ENCODE results near the gene FUNDC1. TPM values are rescaled to one million over a fixed set of nuclear protein-coding genes. Genes with fewer than 3 reads are reported as not detected.

Gene FUNDC1
- total and polyA plus RNA-seq, 3 donors from 2014 or later: 21.0 to 23.1 (median 21.9) TPM

DNA sequence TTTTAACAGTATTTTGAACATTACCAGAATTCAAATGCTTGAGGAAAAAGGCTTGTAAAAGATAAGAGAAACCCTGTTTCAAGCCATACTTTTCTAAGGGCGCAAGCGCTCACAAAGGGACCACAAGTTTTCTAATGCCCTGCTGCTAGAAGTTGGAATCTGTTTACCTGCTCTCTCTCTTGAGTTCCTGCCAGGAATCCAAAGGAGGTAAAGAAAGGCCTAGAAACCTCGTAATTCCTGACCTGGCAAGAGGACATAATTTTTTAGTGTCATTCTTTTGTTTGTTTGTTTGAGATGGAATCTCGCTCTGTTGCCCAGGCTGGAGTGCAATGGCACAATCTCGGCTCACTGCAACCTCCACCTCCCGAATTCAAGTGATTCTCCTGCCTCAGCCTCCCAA is 1.4 kb upstream of the FUNDC1 start:
- Histone ChIP-seq H3K27ac (no peak overlapping the region), H3K4me3 (no peak overlapping the region), H3K4me1 (no peaks in the 10 kb centered on the region), H3K36me3 (ENCODE audit: low read depth, missing control alignments) (no peaks in the 10 kb centered on the region), H3K9me3 (no peaks in the 10 kb centered on the region), H3K27me3 (no peaks in the 10 kb centered on the region)
- intact Hi-C loops (cut with DNase I; ENCODE audit: low total_unique reads): no loop called here
- no peak for DNase-seq
- TF ChIP-seq POLR2A (IDR thresholded peaks at IDR 0.05): no peak
- TF ChIP-seq, protein P1, sequence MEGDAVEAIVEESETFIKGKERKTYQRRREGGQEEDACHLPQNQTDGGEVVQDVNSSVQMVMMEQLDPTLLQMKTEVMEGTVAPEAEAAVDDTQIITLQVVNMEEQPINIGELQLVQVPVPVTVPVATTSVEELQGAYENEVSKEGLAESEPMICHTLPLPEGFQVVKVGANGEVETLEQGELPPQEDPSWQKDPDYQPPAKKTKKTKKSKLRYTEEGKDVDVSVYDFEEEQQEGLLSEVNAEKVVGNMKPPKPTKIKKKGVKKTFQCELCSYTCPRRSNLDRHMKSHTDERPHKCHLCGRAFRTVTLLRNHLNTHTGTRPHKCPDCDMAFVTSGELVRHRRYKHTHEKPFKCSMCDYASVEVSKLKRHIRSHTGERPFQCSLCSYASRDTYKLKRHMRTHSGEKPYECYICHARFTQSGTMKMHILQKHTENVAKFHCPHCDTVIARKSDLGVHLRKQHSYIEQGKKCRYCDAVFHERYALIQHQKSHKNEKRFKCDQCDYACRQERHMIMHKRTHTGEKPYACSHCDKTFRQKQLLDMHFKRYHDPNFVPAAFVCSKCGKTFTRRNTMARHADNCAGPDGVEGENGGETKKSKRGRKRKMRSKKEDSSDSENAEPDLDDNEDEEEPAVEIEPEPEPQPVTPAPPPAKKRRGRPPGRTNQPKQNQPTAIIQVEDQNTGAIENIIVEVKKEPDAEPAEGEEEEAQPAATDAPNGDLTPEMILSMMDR (IDR thresholded peaks at IDR 0.05): no peak
- WGBS, 2 donors: 67 to 84% methylated on average over 4 to 6 of the region's 6 CpGs

DNA sequence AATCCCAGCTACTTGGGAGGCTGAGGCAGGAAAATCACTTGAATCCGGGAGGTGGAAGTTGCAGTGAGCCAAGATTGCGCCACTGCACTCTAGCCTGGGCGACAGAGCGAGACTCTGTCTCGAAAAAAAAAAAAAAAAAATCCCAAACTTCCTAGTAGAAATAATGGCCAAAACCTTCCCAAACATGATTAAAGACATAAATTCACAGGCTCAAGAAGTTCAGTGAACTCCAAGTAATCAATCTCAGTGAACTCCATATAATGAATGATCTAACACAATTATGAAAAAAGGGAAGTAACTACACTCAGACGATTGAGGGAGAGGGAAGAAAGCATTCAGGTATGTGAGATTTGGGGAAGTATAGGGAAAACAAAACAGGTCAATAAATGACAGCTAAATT is 6.5 kb downstream of the FUNDC1 start:
- no peak for DNase-seq
- Histone ChIP-seq H3K27me3 (no peaks in the 10 kb centered on the region), H3K27ac (no peak overlapping the region), H3K9me3 (no peaks in the 10 kb centered on the region), H3K36me3 (ENCODE audit: low read depth, missing control alignments) (no peaks in the 10 kb centered on the region), H3K4me3 (no peak overlapping the region), H3K4me1 (no peaks in the 10 kb centered on the region)
- TF ChIP-seq, protein P1 (IDR thresholded peaks at IDR 0.05): no peak
- TF ChIP-seq POLR2A (IDR thresholded peaks at IDR 0.05): no peak
- 78 to 99% methylated on average over 6 of the region's 6 CpGs for WGBS, 2 donors
- intact Hi-C loops (cut with DNase I; ENCODE audit: low total_unique reads): no loop called here

DNA sequence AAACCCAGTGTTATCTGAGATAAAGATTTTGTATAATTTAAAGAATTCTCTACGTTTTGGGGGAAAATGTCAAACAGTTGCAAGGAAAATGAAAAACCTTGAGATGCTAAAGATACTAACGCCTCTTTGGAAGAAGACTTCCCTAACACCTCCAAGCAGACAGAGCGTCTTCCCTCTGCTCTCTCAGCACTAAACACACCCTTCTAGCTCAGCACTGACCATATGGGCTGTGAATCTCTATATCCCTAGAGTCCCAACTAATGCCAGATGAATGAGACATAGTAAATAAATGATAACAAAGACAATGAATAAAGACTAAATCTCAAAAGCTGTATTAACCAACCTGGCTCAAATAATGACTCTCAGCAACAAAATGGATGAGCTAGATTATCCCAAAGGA is 13.3 kb downstream of the FUNDC1 start:
- intact Hi-C loops (cut with DNase I; ENCODE audit: low total_unique reads): no loop called here
- Histone ChIP-seq H3K4me3 (no peak overlapping the region), H3K36me3 (ENCODE audit: low read depth, missing control alignments) (no peaks in the 10 kb centered on the region), H3K27ac (no peak overlapping the region), H3K9me3 (no peaks in the 10 kb centered on the region), H3K4me1 (no peaks in the 10 kb centered on the region), H3K27me3 (no peaks in the 10 kb centered on the region)
- TF ChIP-seq, protein P1 (IDR thresholded peaks at IDR 0.05): no peak
- no peak for TF ChIP-seq POLR2A (IDR thresholded peaks at IDR 0.05)
- WGBS, 2 donors: 73 to 78% methylated on average over 3 of the region's 3 CpGs
- DNase-seq: no peak

DNA sequence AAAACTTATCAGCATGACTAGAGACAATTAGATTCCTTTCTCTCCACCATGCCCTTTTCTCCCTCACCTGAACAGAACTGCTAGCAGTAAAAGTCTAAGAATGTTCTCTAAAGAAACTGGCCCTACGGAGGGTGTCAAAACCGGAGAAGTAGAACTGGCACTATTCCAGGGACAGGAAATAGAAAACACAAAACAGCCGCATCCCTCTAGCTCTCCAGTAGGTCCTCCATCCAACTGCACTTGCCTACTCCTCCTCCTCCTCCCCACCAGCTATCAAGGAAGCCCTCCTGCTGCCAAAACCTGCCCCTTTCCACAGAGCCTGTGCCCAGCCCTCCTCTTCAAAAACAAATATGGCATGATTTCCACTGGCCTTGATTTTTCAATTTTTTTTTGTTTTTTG is 28.4 kb downstream of the FUNDC1 start:
- Histone ChIP-seq H3K27me3 (no peaks in the 10 kb centered on the region), H3K4me1 (no peaks in the 10 kb centered on the region), H3K9me3 (no peaks in the 10 kb centered on the region), H3K4me3 (no peak overlapping the region), H3K36me3 (ENCODE audit: low read depth, missing control alignments) (no peaks in the 10 kb centered on the region), H3K27ac (no peak overlapping the region)
- intact Hi-C loops (cut with DNase I; ENCODE audit: low total_unique reads): no loop called here
- TF ChIP-seq POLR2A (IDR thresholded peaks at IDR 0.05): no peak
- TF ChIP-seq, protein P1 (IDR thresholded peaks at IDR 0.05): no peak
- DNase-seq: no peak
- 19 to 42% methylated on average over 2 to 3 of the region's 3 CpGs for WGBS, 2 donors

DNA sequence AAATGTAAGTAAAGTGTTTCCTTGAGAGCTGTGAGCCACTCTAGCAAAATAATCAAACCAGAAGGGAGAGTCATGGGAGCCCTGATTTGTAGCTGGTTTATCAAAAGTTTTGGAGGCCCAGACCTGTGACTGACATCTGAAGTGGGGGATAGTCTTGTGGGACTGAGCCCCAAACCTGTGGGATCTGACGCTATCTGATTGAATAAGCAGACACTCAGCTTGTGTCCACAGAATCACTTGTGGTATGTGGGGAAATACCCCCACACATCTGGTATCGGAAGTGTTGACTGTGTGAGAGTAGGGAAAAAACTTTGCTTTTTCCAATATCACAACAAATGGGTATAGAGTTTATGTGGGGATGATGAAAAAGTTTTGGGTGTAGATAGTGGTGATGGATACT is 35.4 kb downstream of the FUNDC1 start:
- H3K27ac ChIP-seq: no peak overlapping the region
- no peak overlapping the region for H3K4me3 ChIP-seq
- H3K9me3 ChIP-seq: no peaks in the 10 kb centered on the region
- no peaks in the 10 kb centered on the region for H3K36me3 ChIP-seq (ENCODE audit: low read depth, missing control alignments)
- TF ChIP-seq, protein P1 (IDR thresholded peaks at IDR 0.05): no peak
- no peak for TF ChIP-seq POLR2A (IDR thresholded peaks at IDR 0.05)
- no peaks in the 10 kb centered on the region for H3K4me1 ChIP-seq
- intact Hi-C loops (cut with DNase I; ENCODE audit: low total_unique reads): no loop called here
- H3K27me3 ChIP-seq: no peaks in the 10 kb centered on the region
- no peak for DNase-seq
- WGBS, 2 donors: 82 to 100% methylated on average over 1 to 2 of the region's 2 CpGs
